ENCODE data around the gene EPSTI1. TPM values are rescaled to one million over a fixed set of nuclear protein-coding genes. Genes with fewer than 3 reads are reported as not detected.

EPSTI1 gene
- polyA plus RNA-seq, 1 of the 3 experiments (the other 2 are of a cell fraction) = 0.02 TPM

DNA sequence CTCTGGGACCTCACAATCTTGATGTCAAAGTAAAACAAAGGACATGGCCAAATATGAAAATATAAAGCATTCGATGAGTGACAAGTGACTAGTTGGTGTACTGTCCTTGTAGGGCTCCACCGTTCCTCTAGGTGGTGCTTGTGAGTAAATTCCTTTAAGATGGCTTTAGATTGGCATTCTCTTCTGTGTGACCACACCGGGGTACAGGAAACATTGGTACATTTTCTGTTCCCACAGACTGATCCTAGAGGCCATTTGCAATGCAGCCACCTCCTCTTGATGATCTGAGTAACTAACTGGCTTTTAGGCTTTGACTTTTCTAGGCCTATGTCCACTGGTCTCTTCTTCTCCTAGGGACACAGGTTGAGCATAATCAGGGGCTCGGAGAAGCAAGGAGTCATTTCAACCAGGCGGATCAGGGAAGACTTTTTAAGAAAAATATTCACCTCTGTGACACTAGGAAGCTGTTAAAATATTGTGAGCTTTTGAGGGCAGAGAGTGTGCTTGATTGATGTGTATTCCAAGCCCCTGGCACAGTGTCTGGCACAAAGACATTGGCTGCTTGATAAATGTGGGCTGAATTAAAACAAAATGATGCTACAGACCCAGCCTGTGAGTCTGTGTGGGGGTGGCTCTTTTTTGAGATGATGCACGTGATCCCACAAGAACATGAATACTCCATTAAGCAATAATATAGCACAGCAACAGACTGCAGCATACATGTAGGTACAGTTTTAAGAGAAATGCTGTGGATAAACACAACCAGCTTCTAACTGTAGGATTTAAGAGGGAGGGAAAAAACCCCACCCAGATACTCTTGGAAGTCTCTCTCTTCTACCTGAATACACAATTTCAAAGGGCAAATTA lies 21.0 kb downstream of the EPSTI1 start:
- Histone ChIP-seq H3K9me2 (no peaks in the 10 kb centered on the region), H3K79me2 (ENCODE audit: insufficient read depth) (no peaks in the 10 kb centered on the region), H4K20me1 (ENCODE audit: insufficient read depth) (no peaks in the 10 kb centered on the region), H3K27ac (ENCODE audit: low read depth in 2 of 2, low read length in 1 of 2) (no peak overlapping the region), H3K9me3 (no peaks in the 10 kb centered on the region), H3K36me3 (replicated peaks in 1 of 2; ENCODE audit: control insufficient read depth in 1 of 2, insufficient read depth in 2 of 2, low read length in 1 of 2) (no peaks in the 10 kb centered on the region), H3K4me1 (ENCODE audit: control insufficient read depth in 1 of 2, insufficient read depth in 2 of 2, low read depth in 1 of 2, low read length in 1 of 2) (peaks cover 0 to 2% of the 10 kb centered on the region in 2 experiments; a peak in 1 of 4 replicates), H2AFZ (ENCODE audit: low read depth) (no peak overlapping the region), H3F3A (replicated peaks; ENCODE audit: insufficient read depth) (no peaks in the 10 kb centered on the region), H3K4me2 (no peak overlapping the region), H3K27me3 (ENCODE audit: insufficient read depth) (no peaks in the 10 kb centered on the region), H3K4me3 (ENCODE audit: low read depth in 2 of 2, low read length in 1 of 2) (no peak overlapping the region), H3K9ac (no peak overlapping the region)
- TF ChIP-seq GATA2 (CRISPR knock-in tag; IDR thresholded peaks at IDR 0.05) (no peak), TCF12 (IDR thresholded peaks at IDR 0.05) (no peak), RXRA (IDR thresholded peaks at IDR 0.05; ENCODE audit: borderline replicate concordance, low read depth) (no peak), ELF1 (IDR thresholded peaks at IDR 0.05) (no peak), RAD21 (IDR thresholded peaks at IDR 0.05; ENCODE audit: low read length) (peak; percentile 65), SMC3 (IDR thresholded peaks at IDR 0.05; ENCODE audit: low read depth, low read length) (peak; percentile 49; the same call in 1 of the 2 replicates)
- TF ChIP-seq, protein P1, sequence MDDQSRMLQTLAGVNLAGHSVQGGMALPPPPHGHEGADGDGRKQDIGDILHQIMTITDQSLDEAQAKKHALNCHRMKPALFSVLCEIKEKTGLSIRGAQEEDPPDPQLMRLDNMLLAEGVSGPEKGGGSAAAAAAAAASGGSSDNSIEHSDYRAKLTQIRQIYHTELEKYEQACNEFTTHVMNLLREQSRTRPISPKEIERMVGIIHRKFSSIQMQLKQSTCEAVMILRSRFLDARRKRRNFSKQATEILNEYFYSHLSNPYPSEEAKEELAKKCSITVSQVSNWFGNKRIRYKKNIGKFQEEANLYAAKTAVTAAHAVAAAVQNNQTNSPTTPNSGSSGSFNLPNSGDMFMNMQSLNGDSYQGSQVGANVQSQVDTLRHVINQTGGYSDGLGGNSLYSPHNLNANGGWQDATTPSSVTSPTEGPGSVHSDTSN (IDR thresholded peaks at IDR 0.05) = 0 out of 2 replicates have a peak, but pooled peaks have one; percentile 21
- TF ChIP-seq, protein P2, sequence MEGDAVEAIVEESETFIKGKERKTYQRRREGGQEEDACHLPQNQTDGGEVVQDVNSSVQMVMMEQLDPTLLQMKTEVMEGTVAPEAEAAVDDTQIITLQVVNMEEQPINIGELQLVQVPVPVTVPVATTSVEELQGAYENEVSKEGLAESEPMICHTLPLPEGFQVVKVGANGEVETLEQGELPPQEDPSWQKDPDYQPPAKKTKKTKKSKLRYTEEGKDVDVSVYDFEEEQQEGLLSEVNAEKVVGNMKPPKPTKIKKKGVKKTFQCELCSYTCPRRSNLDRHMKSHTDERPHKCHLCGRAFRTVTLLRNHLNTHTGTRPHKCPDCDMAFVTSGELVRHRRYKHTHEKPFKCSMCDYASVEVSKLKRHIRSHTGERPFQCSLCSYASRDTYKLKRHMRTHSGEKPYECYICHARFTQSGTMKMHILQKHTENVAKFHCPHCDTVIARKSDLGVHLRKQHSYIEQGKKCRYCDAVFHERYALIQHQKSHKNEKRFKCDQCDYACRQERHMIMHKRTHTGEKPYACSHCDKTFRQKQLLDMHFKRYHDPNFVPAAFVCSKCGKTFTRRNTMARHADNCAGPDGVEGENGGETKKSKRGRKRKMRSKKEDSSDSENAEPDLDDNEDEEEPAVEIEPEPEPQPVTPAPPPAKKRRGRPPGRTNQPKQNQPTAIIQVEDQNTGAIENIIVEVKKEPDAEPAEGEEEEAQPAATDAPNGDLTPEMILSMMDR (IDR thresholded peaks at IDR 0.05) = peak; percentile 74
- WGBS (ENCODE audit: low lambda C conversion rate) = 55% methylated on average over 6 of the region's 6 CpGs
- ChIA-PET POLR2A (no interaction called here), CTCF (interaction anchor here (0.7 to 1.8 kb wide), 9 partner anchors 9 to 833 kb away, joined by 3 to 6 read pairs (median 3); no protein-coding TSS in a partner anchor)
- DNase-seq = peak; percentile 70

DNA sequence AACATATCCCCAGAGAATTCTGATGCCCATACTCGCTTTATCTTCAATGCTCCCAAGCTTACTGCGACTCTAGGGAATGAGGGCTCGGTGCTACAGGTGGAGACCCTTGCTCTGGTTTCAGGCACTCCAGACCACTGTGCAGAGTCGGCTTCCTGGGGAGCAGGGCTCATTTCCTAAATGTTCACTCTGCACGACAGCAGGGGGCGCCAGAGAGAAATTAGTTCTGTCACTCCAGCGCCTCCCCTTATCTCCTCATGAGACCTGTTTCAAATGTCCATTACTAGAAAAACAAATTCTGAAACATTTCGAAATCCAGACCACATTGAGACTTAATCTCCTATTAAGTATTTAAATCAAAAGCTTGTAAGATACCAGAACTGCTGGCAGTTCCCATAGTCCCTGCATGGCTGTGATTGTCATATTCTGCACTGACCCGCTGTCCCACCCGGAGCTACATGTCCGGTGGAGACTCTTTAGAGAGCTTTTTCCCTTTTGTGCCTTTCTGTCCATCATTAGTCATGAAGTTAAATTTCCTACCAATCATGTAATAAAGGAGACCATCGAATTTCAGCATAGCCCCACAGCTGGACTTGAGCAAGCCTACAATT lies 22.4 kb downstream of the EPSTI1 start:
- Histone ChIP-seq H3F3A (replicated peaks; ENCODE audit: insufficient read depth) (no peaks in the 10 kb centered on the region), H3K79me2 (ENCODE audit: insufficient read depth) (no peaks in the 10 kb centered on the region), H3K4me2 (no peak overlapping the region), H3K27ac (ENCODE audit: low read depth in 2 of 2, low read length in 1 of 2) (no peak overlapping the region), H3K9ac (no peak overlapping the region), H3K4me3 (ENCODE audit: low read depth in 2 of 2, low read length in 1 of 2) (no peak overlapping the region), H4K20me1 (ENCODE audit: insufficient read depth) (no peaks in the 10 kb centered on the region), H3K27me3 (ENCODE audit: insufficient read depth) (no peaks in the 10 kb centered on the region), H2AFZ (ENCODE audit: low read depth) (no peak overlapping the region), H3K9me3 (no peaks in the 10 kb centered on the region), H3K9me2 (no peaks in the 10 kb centered on the region), H3K4me1 (ENCODE audit: control insufficient read depth in 1 of 2, insufficient read depth in 2 of 2, low read depth in 1 of 2, low read length in 1 of 2) (peaks cover 0 to 2% of the 10 kb centered on the region in 2 experiments; a peak in 1 of 4 replicates), H3K36me3 (replicated peaks in 1 of 2; ENCODE audit: control insufficient read depth in 1 of 2, insufficient read depth in 2 of 2, low read length in 1 of 2) (no peaks in the 10 kb centered on the region)
- WGBS (ENCODE audit: low lambda C conversion rate) = 36% methylated on average over 12 of the region's 12 CpGs
- ChIA-PET POLR2A (no interaction called here), CTCF (interaction anchor here (0.6 to 2.5 kb wide), 69 partner anchors 9 to 1897 kb away, joined by 3 to 17 read pairs (median 4); partner anchors contain the start of genes CCDC122 and LACC1)
- DNase-seq = peak; percentile 84
- TF ChIP-seq FOXM1 (IDR thresholded peaks at IDR 0.05; ENCODE audit: low read depth) (no peak), TCF12 (IDR thresholded peaks at IDR 0.05) (no peak), GATA2 (CRISPR knock-in tag; IDR thresholded peaks at IDR 0.05) (no peak), JUND (IDR thresholded peaks at IDR 0.05) (no peak), USF1 (IDR thresholded peaks at IDR 0.05; ENCODE audit: borderline replicate concordance, low read depth) (no peak), RFX5 (IDR thresholded peaks at IDR 0.05; ENCODE audit: low read length) (no peak), RXRA (IDR thresholded peaks at IDR 0.05; ENCODE audit: borderline replicate concordance, low read depth) (no peak), REST (IDR thresholded peaks at IDR 0.05; ENCODE audit: low read depth, low read length) (no peak), SIN3A (IDR thresholded peaks at IDR 0.05; ENCODE audit: borderline replicate concordance, low read depth, low read length) (no peak), FOSL2 (IDR thresholded peaks at IDR 0.05; ENCODE audit: borderline replicate concordance, low read depth) (no peak)
- TF ChIP-seq, protein P2 (IDR thresholded peaks at IDR 0.05) = peak; percentile 88
